BLaER1 (cell line): ENCODE results near the gene ZNF622.

Experiments used
- H3K27ac ChIP-seq: shearing (Covaris generic); formaldehyde crosslinking; 2 replicates; pipeline ENCODE4 v1.8.1; 2022
- H3K27me3 ChIP-seq: shearing (Covaris generic); formaldehyde crosslinking; 2 replicates; pipeline ENCODE4 v1.8.1; 2022
- H3K36me3 ChIP-seq: shearing (Covaris generic); formaldehyde crosslinking; 2 replicates; pipeline ENCODE4 v1.8.1; 2022
- H3K4me1 ChIP-seq: shearing (Covaris generic); formaldehyde crosslinking; 2 replicates; pipeline ENCODE4 v1.8.1; 2022
- H3K4me2 ChIP-seq: shearing (Covaris generic); formaldehyde crosslinking; 2 replicates; pipeline ENCODE4 v1.8.1; 2022
- H3K4me3 ChIP-seq: shearing (Covaris generic); formaldehyde crosslinking; 2 replicates; pipeline ENCODE4 v1.8.1; 2022
- H3K9ac ChIP-seq: shearing (Covaris generic); formaldehyde crosslinking; 2 replicates; pipeline ENCODE4 v1.8.1; 2022
- H3K9me3 ChIP-seq: shearing (Covaris generic); formaldehyde crosslinking; 2 replicates; pipeline ENCODE4 v1.8.1; 2022
- H4K20me1 ChIP-seq: shearing (Covaris generic); formaldehyde crosslinking; 2 replicates; pipeline ENCODE4 v1.8.1; 2022
- Cebpa-rat ChIP-seq: shearing (Covaris generic); IDR thresholded peaks from 2 replicates; pipeline ENCODE4 v1.8.1; 2022

ZNF622 gene

GRCh38 chr5:16465544-16466432 is at the start of gene ZNF622:
ZNF622 (minus strand) TSS chr5:16465800; CDS start chr5:16465665, 135 bp downstream.
- Histone ChIP-seq H3K9ac (peak within 1 kb of the TSS; percentile 87), H3K4me2 (peak within 1 kb of the TSS; percentile 95), H3K27ac (peak within 1 kb of the TSS; percentile 87), H3K9me3 (no peaks in the 10 kb centered on the region), H3K36me3 (peaks cover 39% of the 10 kb centered on the region), H3K4me1 (peaks cover 55% of the 10 kb centered on the region), H3K27me3 (no peaks in the 10 kb centered on the region), H4K20me1 (peaks cover 49% of the 10 kb centered on the region), H3K4me3 (peak within 1 kb of the TSS; percentile 84)
- no peak for TF ChIP-seq Cebpa-rat

- no peak overlapping the region for H3K9ac ChIP-seq
- H3K36me3 ChIP-seq = peaks cover 13% of the 10 kb centered on the region; the same call in 1 of the 2 replicates
- H4K20me1 ChIP-seq = peaks cover 41% of the 10 kb centered on the region; the same call in 1 of the 2 replicates
- H3K4me2 ChIP-seq = no peak overlapping the region
- no peaks in the 10 kb centered on the region for H3K9me3 ChIP-seq
- no peaks in the 10 kb centered on the region for H3K4me1 ChIP-seq
- no peak for TF ChIP-seq Cebpa-rat
- H3K27me3 ChIP-seq = no peaks in the 10 kb centered on the region
- no peak overlapping the region for H3K27ac ChIP-seq
- H3K4me3 ChIP-seq = no peak overlapping the region
Measured at GRCh38 chr5:16510098-16510497, 44.5 kb upstream of the ZNF622 start.

DNA sequence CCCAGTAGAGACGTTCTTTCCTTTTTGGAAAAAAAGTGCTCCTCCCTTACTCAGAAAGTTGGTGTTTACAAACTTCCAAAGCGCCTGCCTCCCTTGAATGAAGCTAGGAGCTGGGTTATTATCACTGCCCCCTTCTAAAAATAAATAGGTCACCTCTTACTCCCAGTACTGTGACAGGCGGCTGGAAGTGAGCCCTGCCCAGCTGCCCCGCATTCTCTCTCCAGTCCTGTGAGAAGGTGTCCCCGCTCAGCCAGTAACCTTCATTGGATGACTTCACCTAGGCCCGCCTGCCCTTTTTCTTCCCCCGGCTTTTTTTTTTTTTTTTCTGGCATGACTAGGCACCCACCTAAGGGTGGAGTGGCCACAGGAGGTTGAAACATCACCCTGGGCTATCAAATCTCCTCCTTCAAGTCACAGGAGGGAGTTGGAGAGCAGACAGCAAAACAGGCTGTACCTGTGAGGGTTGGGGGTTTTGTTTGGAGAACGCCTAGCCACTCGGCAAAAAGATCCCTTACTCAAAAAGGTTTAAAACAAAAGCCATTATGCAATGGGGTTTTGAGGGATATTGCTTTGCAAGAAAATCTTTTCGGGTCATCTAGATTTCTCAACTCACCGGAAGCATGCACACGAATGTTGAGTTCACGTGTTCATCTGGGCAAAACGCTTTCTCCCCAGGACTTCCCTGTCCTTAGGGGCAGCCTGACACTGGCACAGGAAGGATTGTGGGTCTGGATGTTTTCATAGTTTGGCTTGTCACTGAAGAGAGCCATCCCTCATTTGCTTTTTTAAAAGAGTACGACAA is 43.3 kb upstream of the ZNF622 start:
- no peaks in the 10 kb centered on the region for H3K27me3 ChIP-seq
- H3K4me1 ChIP-seq = no peaks in the 10 kb centered on the region
- H3K9ac ChIP-seq = no peak overlapping the region
- H3K9me3 ChIP-seq = no peaks in the 10 kb centered on the region
- H4K20me1 ChIP-seq = peaks cover 47% of the 10 kb centered on the region; the same call in 1 of the 2 replicates
- no peak overlapping the region for H3K27ac ChIP-seq
- peaks cover 16% of the 10 kb centered on the region; the same call in 1 of the 2 replicates for H3K36me3 ChIP-seq
- no peak overlapping the region for H3K4me3 ChIP-seq
- no peak overlapping the region for H3K4me2 ChIP-seq
- no peak for TF ChIP-seq Cebpa-rat

DNA sequence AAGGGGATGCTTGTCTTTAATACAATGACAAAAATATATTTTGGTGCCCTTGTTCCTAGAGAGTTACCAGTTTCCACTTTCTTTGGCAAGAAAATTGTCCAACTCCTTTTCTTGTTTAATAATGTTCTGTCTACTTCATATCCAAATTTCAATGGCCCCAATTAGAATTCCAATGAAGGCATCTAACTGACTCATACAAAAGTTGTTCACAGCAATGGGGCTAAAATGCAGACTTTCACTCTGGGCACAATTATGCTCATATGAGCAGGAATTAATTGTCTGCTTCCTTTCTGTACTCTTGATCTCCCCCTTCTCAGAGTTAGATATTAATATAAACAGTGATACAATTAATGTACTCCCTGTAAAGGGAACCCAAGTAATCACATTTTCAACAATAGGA is 42.1 kb upstream of the ZNF622 start:
- TF ChIP-seq Cebpa-rat = no peak
- Histone ChIP-seq H3K4me2 (no peak overlapping the region), H3K27ac (no peak overlapping the region), H3K27me3 (no peaks in the 10 kb centered on the region), H3K9ac (no peak overlapping the region), H4K20me1 (peaks cover 44% of the 10 kb centered on the region; the same call in 1 of the 2 replicates), H3K9me3 (no peaks in the 10 kb centered on the region), H3K4me1 (no peaks in the 10 kb centered on the region), H3K36me3 (peaks cover 16% of the 10 kb centered on the region; the same call in 1 of the 2 replicates), H3K4me3 (no peak overlapping the region)

- H3K4me3 ChIP-seq = no peak overlapping the region
- peaks cover 16% of the 10 kb centered on the region; the same call in 1 of the 2 replicates for H3K36me3 ChIP-seq
- no peaks in the 10 kb centered on the region for H3K27me3 ChIP-seq
- H4K20me1 ChIP-seq = peaks cover 28% of the 10 kb centered on the region; the same call in 1 of the 2 replicates
- no peak overlapping the region for H3K9ac ChIP-seq
- H3K9me3 ChIP-seq = no peaks in the 10 kb centered on the region
- no peak for TF ChIP-seq Cebpa-rat
- H3K4me1 ChIP-seq = no peaks in the 10 kb centered on the region
- no peak overlapping the region for H3K4me2 ChIP-seq
- no peak overlapping the region for H3K27ac ChIP-seq
Measured at GRCh38 chr5:16505904-16506303, 40.3 kb upstream of the ZNF622 start.

DNA sequence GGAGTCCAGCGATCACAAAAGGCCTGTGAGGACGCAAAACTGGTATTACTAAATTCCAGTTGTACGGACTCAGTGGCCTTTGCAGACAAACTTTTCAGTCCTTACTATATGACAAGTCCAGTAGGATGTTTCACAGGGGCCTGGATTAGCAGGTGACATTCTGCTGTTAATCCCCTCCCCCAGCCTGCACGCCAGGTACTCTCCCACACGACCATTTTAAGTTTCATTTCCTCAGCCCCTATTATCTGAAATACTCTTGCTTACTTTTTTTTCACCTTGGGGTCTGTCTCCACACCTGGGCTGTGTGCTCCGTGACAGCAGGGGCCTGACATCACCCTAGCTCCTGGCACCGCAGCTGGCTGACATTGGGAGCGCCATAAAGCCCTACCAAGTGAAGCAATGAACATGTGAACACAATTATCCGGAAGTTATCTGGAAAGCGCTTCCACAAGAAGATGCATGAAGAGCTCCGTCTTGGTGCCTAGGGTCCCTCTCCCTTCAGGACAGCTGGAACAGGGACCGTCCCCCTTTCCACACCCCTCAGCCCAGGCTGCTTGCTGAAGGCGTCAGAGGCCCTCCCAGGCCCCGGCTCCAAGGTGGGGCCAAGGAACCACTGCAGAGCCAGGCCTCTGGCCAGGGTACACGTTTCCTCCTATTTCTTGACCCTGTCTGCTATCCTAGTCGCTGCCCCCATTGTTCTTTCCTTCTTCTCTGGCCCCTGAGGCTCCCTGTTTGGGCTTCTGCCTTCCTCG is 39.7 kb upstream of the ZNF622 start:
- Histone ChIP-seq H3K4me1 (no peaks in the 10 kb centered on the region), H4K20me1 (peaks cover 28% of the 10 kb centered on the region; the same call in 1 of the 2 replicates), H3K4me3 (no peak overlapping the region), H3K27ac (no peak overlapping the region), H3K9me3 (no peaks in the 10 kb centered on the region), H3K27me3 (no peaks in the 10 kb centered on the region), H3K36me3 (peaks cover 16% of the 10 kb centered on the region; the same call in 1 of the 2 replicates), H3K9ac (no peak overlapping the region), H3K4me2 (no peak overlapping the region)
- no peak for TF ChIP-seq Cebpa-rat

GRCh38 chr5:16504571-16504970 is 39.0 kb upstream of the ZNF622 start:
- no peak overlapping the region for H3K27ac ChIP-seq
- no peak overlapping the region for H3K4me2 ChIP-seq
- H3K27me3 ChIP-seq = no peaks in the 10 kb centered on the region
- H3K4me3 ChIP-seq = no peak overlapping the region
- no peaks in the 10 kb centered on the region for H3K4me1 ChIP-seq
- H3K36me3 ChIP-seq = peaks cover 16% of the 10 kb centered on the region; the same call in 1 of the 2 replicates
- no peaks in the 10 kb centered on the region for H3K9me3 ChIP-seq
- H3K9ac ChIP-seq = no peak overlapping the region
- no peak for TF ChIP-seq Cebpa-rat
- peaks cover 32% of the 10 kb centered on the region; the same call in 1 of the 2 replicates for H4K20me1 ChIP-seq

GRCh38 chr5:16502866-16503265 is 37.3 kb upstream of the ZNF622 start:
- TF ChIP-seq Cebpa-rat = no peak
- Histone ChIP-seq H3K27me3 (no peaks in the 10 kb centered on the region), H4K20me1 (peaks cover 23% of the 10 kb centered on the region; the same call in 1 of the 2 replicates), H3K36me3 (peaks cover 24% of the 10 kb centered on the region; the same call in 1 of the 2 replicates), H3K9me3 (peaks cover 7% of the 10 kb centered on the region), H3K9ac (no peak overlapping the region), H3K27ac (no peak overlapping the region), H3K4me2 (no peak overlapping the region), H3K4me1 (no peaks in the 10 kb centered on the region), H3K4me3 (no peak overlapping the region)

DNA sequence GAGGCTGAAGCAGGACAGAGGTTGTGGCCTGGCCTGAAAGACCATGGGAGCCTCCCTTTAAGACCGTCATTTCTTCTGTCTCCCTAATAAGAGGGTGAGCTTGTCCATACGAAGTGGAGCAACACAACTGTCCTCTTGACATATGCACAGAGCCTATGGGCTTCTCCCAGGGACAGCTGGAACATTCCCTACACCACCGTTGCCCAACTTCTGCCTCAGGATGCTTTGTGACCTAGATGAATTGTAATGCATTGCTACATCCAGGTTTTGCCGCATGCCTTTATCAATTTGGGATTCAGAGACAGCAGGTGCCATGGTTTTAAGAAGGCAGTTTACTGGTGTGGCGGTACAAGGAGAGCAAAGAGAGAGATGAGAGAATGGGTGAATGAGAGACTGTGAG is 34.4 kb upstream of the ZNF622 start:
- TF ChIP-seq Cebpa-rat = no peak
- peaks cover 36% of the 10 kb centered on the region for H3K9me3 ChIP-seq
- peaks cover 16% of the 10 kb centered on the region; the same call in 1 of the 2 replicates for H4K20me1 ChIP-seq
- H3K27me3 ChIP-seq = no peaks in the 10 kb centered on the region
- H3K4me3 ChIP-seq = no peak overlapping the region
- no peak overlapping the region for H3K9ac ChIP-seq
- peaks cover 30% of the 10 kb centered on the region for H3K36me3 ChIP-seq
- no peak overlapping the region for H3K4me2 ChIP-seq
- no peak overlapping the region for H3K27ac ChIP-seq
- no peaks in the 10 kb centered on the region for H3K4me1 ChIP-seq
